ENCODE results near the gene TRMT61A. TPM values are rescaled to one million over a fixed set of nuclear protein-coding genes. Genes with fewer than 3 reads are reported as not detected.
A peak's percentile ranks its signal among the peaks of the same experiment; 100 is the strongest.

Gene TRMT61A
- total RNA-seq, 2 donors from 2014 or later = 10.0 to 17.8 TPM

DNA sequence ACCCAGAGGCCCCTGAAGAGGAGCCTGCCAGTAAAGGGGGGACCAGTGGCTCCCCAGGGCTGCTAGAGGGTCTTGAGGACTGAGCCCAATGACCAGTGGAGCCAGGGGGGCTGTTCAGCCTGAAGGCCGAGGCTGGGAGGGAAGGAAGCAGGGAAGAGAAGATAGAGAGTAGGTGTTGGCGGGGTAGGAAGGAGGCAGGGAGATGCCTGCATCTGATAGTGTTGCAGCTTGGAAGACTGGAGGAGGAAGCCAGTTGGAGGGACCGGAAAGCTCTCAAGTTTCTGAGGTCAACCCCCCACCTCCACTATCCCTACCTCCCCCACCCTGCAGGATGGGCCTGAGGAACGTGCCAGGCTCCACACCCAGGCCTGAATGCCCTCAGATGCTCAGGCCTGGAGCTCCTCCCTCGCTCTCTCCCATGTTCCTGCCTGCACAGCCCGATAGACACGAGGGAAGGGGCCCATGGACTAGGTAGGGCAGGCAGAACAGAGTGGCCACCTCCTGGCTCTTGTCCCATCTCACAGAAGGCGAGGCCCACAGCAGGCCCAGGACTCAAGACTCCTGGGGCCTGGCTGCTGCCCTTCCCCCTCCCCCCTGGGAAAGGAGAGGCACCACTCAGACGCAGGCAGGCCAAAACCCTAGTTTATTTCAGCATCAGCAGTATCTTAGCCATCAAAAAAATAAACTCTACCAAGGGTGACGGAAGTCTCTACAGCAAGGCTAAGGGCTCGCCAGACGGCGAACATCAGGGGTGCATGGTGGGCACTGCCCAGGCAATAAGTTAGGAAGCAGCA is 9.8 kb upstream of the TRMT61A start:
- Histone ChIP-seq H3K27ac (no peak overlapping the region), H3K9me3 (no peaks in the 10 kb centered on the region), H3K9ac (ENCODE audit: low read depth in 2 of 2, low read length in 2 of 2) (peak overlapping the region in 1 of 2 donors; percentile 43), H3K4me3 (peak overlapping the region; percentile 57), H3K27me3 (no peaks in the 10 kb centered on the region), H3K36me3 (no peaks in the 10 kb centered on the region), H3K4me1 (peaks cover 12% of the 10 kb centered on the region)
- intact Hi-C loops (cut with DNase I) = no loop called here
- DNase-seq = no peak
- TF ChIP-seq, protein P1, sequence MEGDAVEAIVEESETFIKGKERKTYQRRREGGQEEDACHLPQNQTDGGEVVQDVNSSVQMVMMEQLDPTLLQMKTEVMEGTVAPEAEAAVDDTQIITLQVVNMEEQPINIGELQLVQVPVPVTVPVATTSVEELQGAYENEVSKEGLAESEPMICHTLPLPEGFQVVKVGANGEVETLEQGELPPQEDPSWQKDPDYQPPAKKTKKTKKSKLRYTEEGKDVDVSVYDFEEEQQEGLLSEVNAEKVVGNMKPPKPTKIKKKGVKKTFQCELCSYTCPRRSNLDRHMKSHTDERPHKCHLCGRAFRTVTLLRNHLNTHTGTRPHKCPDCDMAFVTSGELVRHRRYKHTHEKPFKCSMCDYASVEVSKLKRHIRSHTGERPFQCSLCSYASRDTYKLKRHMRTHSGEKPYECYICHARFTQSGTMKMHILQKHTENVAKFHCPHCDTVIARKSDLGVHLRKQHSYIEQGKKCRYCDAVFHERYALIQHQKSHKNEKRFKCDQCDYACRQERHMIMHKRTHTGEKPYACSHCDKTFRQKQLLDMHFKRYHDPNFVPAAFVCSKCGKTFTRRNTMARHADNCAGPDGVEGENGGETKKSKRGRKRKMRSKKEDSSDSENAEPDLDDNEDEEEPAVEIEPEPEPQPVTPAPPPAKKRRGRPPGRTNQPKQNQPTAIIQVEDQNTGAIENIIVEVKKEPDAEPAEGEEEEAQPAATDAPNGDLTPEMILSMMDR (IDR thresholded peaks at IDR 0.05) = no peak

GRCh38 chr14:103519837-103520212 is 9.2 kb upstream of the TRMT61A start:
- Histone ChIP-seq H3K9me3 (no peaks in the 10 kb centered on the region), H3K36me3 (no peaks in the 10 kb centered on the region), H3K4me1 (peaks cover 14% of the 10 kb centered on the region), H3K9ac (ENCODE audit: low read depth in 2 of 2, low read length in 2 of 2) (peak overlapping the region in 1 of 2 donors; percentile 9), H3K27me3 (no peaks in the 10 kb centered on the region), H3K4me3 (peak overlapping the region; percentile 57), H3K27ac (peak overlapping the region; percentile 59)
- intact Hi-C loops (cut with DNase I) = no loop called here
- TF ChIP-seq, protein P1 (IDR thresholded peaks at IDR 0.05) = no peak
- DNase-seq = no peak

DNA sequence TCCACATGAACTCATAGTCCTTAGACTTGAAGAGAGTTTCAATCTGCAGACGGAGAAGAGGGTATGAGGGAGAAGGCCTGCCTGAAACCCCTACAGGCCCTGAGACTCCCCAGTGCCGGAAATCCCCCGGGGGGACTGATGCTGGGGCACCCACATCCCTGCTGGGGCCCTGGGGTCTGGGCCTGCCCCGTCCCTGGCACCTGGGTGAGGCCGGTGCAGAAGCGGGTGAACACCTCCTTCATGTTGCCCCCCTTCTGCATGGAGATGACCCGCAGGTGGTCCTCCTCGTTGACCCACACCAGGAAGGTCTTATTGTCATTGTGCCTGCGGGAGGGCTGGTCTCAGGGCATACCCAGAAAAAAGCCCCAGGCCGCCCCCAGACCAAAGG is 8.7 kb upstream of the TRMT61A start:
- Histone ChIP-seq H3K4me3 (peak overlapping the region; percentile 57), H3K9ac (ENCODE audit: low read depth in 2 of 2, low read length in 2 of 2) (peak overlapping the region; percentile 52 to 81), H3K9me3 (no peaks in the 10 kb centered on the region), H3K36me3 (no peaks in the 10 kb centered on the region), H3K27ac (peak overlapping the region; percentile 59), H3K27me3 (no peaks in the 10 kb centered on the region), H3K4me1 (peaks cover 14% of the 10 kb centered on the region)
- intact Hi-C loops (cut with DNase I) = no loop called here
- TF ChIP-seq, protein P1 (IDR thresholded peaks at IDR 0.05) = no peak
- DNase-seq = no peak

GRCh38 chr14:103520657-103521437 is 8.1 kb upstream of the TRMT61A start:
- H3K4me3 ChIP-seq = peak overlapping the region; percentile 57
- no peaks in the 10 kb centered on the region for H3K36me3 ChIP-seq
- no peaks in the 10 kb centered on the region for H3K9me3 ChIP-seq
- TF ChIP-seq, protein P1 (IDR thresholded peaks at IDR 0.05) = peak; percentile 44
- intact Hi-C loops (cut with DNase I) = no loop called here
- H3K27ac ChIP-seq = peak overlapping the region; percentile 59
- H3K4me1 ChIP-seq = peaks cover 16% of the 10 kb centered on the region
- no peaks in the 10 kb centered on the region for H3K27me3 ChIP-seq
- DNase-seq = peak; percentile 83
- peak overlapping the region; percentile 70 to 81 for H3K9ac ChIP-seq (ENCODE audit: low read depth in 2 of 2, low read length in 2 of 2)

- H3K9ac ChIP-seq (ENCODE audit: low read depth in 2 of 2, low read length in 2 of 2) = peak overlapping the region; percentile 46 to 81
- peaks cover 23% of the 10 kb centered on the region for H3K4me1 ChIP-seq
- H3K36me3 ChIP-seq = no peaks in the 10 kb centered on the region
- intact Hi-C loops (cut with DNase I) = no loop called here
- H3K4me3 ChIP-seq = peak overlapping the region; percentile 57
- no peaks in the 10 kb centered on the region for H3K27me3 ChIP-seq
- DNase-seq = peak; percentile 63
- TF ChIP-seq, protein P1 (IDR thresholded peaks at IDR 0.05) = no peak
- H3K9me3 ChIP-seq = no peaks in the 10 kb centered on the region
- H3K27ac ChIP-seq = peak overlapping the region; percentile 59
These were observed 7.5 kb upstream of the TRMT61A start for GRCh38 chr14:103521438-103521950.

All from colonic mucosa (tissue), 4 donors.